SK-N-SH treated with all-trans-retinoic acid at 6 μM for 48 hours (cell line): ENCODE data around the gene CSF2.
A peak's percentile ranks its signal among the peaks of the same experiment; 100 is the strongest.

Experiments
- ATAC-seq: fragments of 200-7000 bp; cut with Tn5 transposase; 3 replicates; pipeline ENCODE4 v1.9.1; 2020; ENCODE audit warnings: mild to moderate bottlenecking, moderate library complexity
- ARNTL ChIP-seq: fragments of 450-650 bp; formaldehyde crosslinking; IDR thresholded peaks from 2 replicates; pipeline ENCODE4 v1.5.0; 2020; ENCODE audit warnings: low read depth, mild to moderate bottlenecking, moderate library complexity, borderline replicate concordance
- BACH2 ChIP-seq: fragments of 250-450 bp; sonication (Bioruptor Pico); IDR thresholded peaks from 2 replicates; pipeline ENCODE4 v1.9.0; 2021; ENCODE audit warnings: mild to moderate bottlenecking, borderline replicate concordance
- CREB5 ChIP-seq: fragments of 250-450 bp; sonication (Bioruptor Pico); IDR thresholded peaks from 2 replicates; pipeline ENCODE4 v1.5.1; 2020; ENCODE audit warnings: low read depth, mild to moderate bottlenecking, moderate library complexity
- CSDC2 ChIP-seq: fragments of 250-450 bp; sonication (Bioruptor Pico); IDR thresholded peaks from 2 replicates; pipeline ENCODE4 v1.5.0; 2020; ENCODE audit warnings: mild to moderate bottlenecking, moderate library complexity
- ESRRG ChIP-seq: fragments of 250-450 bp; sonication (Bioruptor Pico); IDR thresholded peaks from 2 replicates; pipeline ENCODE4 v1.6.1; 2021; ENCODE audit warnings: mild to moderate bottlenecking
- GLIS3 ChIP-seq: fragments of 250-450 bp; sonication (Bioruptor Pico); IDR thresholded peaks from 2 replicates; pipeline ENCODE4 v1.5.0; 2020; ENCODE audit warnings: mild to moderate bottlenecking, moderate library complexity
- OSR1 ChIP-seq: fragments of 250-450 bp; sonication (Bioruptor Pico); IDR thresholded peaks from 2 replicates; pipeline ENCODE4 v1.8.0; 2022; ENCODE audit warnings: moderate library complexity, mild to moderate bottlenecking, inconsistent platforms
- PATZ1 ChIP-seq: fragments of 250-450 bp; sonication (Bioruptor Pico); IDR thresholded peaks from 2 replicates; pipeline ENCODE4 v1.8.0; 2020; ENCODE audit warnings: mild to moderate bottlenecking, moderate library complexity, borderline replicate concordance
- POU6F1 ChIP-seq: fragments of 250-450 bp; sonication (Bioruptor Pico); IDR thresholded peaks from 2 replicates; pipeline ENCODE4 v1.8.0; 2021; ENCODE audit warnings: low read depth, mild to moderate bottlenecking, moderate library complexity, borderline replicate concordance
- PPARA ChIP-seq: fragments of 250-450 bp; sonication (Bioruptor Pico); IDR thresholded peaks from 2 replicates; pipeline ENCODE4 v1.5.0; 2020; ENCODE audit warnings: mild to moderate bottlenecking, borderline replicate concordance
- SNAI2 ChIP-seq: fragments of 250-450 bp; sonication (Bioruptor Pico); IDR thresholded peaks from 2 replicates; pipeline ENCODE4 v1.5.0; 2020; ENCODE audit warnings: mild to moderate bottlenecking, moderate library complexity
- TCF4 ChIP-seq: fragments of 250-450 bp; sonication (Bioruptor Pico); IDR thresholded peaks from 2 replicates; pipeline ENCODE4 v1.8.0; 2021; ENCODE audit warnings: mild to moderate bottlenecking, moderate library complexity, borderline replicate concordance
- TOX ChIP-seq: fragments of 250-450 bp; sonication (Bioruptor Pico); IDR thresholded peaks from 2 replicates; pipeline ENCODE4 v1.8.0; 2021; ENCODE audit warnings: mild to moderate bottlenecking, moderate library complexity, borderline replicate concordance
- ZC3H10 ChIP-seq: fragments of 250-450 bp; sonication (Bioruptor Pico); IDR thresholded peaks from 2 replicates; pipeline ENCODE4 v1.5.1; 2021; ENCODE audit warnings: mild to moderate bottlenecking, moderate library complexity
- ZFP3 ChIP-seq: fragments of 250-450 bp; sonication (Bioruptor Pico); IDR thresholded peaks from 2 replicates; pipeline ENCODE4 v1.5.0; 2020; ENCODE audit warnings: mild to moderate bottlenecking, moderate library complexity
- ZFP30 ChIP-seq: fragments of 450-650 bp; formaldehyde crosslinking; IDR thresholded peaks from 2 replicates; pipeline ENCODE4 v1.5.0; 2022; ENCODE audit warnings: mild to moderate bottlenecking, moderate library complexity
- ZNF70 ChIP-seq: fragments of 450-650 bp; formaldehyde crosslinking; IDR thresholded peaks from 2 replicates; pipeline ENCODE4 v1.5.0; 2020; ENCODE audit warnings: mild to moderate bottlenecking, moderate library complexity
- ZNF8 ChIP-seq: fragments of 450-650 bp; formaldehyde crosslinking; IDR thresholded peaks from 2 replicates; pipeline ENCODE4 v1.5.0; 2020; ENCODE audit warnings: mild to moderate bottlenecking, moderate library complexity
- TF ChIP-seq, protein P1 (sequence below): fragments of 250-450 bp; sonication (Bioruptor Pico); IDR thresholded peaks from 2 replicates; pipeline ENCODE4 v1.5.1; 2021; ENCODE audit warnings: mild to moderate bottlenecking, moderate library complexity

The CSF2 gene

GRCh38 chr5:132063090-132063911, 10.3 kb upstream of the CSF2 start:
- ATAC-seq = peak; percentile 67
- no peak for TF ChIP-seq ARNTL (CRISPR knock-in tag)

- ATAC-seq = no peak
- TF ChIP-seq SNAI2 (CRISPR knock-in tag) (no peak), ZC3H10 (CRISPR knock-in tag) (no peak), POU6F1 (CRISPR knock-in tag) (no peak), ARNTL (CRISPR knock-in tag) (no peak), CREB5 (CRISPR knock-in tag) (no peak), ESRRG (CRISPR knock-in tag) (no peak), CSDC2 (CRISPR knock-in tag) (no peak), OSR1 (no peak), ZNF70 (CRISPR knock-in tag) (no peak), PPARA (CRISPR knock-in tag) (no peak), PATZ1 (CRISPR knock-in tag) (no peak), GLIS3 (no peak), TCF4 (CRISPR knock-in tag) (no peak), ZNF8 (no peak)
- TF ChIP-seq, protein P1, sequence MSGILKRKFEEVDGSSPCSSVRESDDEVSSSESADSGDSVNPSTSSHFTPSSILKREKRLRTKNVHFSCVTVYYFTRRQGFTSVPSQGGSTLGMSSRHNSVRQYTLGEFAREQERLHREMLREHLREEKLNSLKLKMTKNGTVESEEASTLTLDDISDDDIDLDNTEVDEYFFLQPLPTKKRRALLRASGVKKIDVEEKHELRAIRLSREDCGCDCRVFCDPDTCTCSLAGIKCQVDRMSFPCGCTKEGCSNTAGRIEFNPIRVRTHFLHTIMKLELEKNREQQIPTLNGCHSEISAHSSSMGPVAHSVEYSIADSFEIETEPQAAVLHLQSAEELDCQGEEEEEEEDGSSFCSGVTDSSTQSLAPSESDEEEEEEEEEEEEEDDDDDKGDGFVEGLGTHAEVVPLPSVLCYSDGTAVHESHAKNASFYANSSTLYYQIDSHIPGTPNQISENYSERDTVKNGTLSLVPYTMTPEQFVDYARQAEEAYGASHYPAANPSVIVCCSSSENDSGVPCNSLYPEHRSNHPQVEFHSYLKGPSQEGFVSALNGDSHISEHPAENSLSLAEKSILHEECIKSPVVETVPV (CRISPR knock-in tag) = no peak
Measured at GRCh38 chr5:132064140-132064539, 9.4 kb upstream of the CSF2 start.

DNA sequence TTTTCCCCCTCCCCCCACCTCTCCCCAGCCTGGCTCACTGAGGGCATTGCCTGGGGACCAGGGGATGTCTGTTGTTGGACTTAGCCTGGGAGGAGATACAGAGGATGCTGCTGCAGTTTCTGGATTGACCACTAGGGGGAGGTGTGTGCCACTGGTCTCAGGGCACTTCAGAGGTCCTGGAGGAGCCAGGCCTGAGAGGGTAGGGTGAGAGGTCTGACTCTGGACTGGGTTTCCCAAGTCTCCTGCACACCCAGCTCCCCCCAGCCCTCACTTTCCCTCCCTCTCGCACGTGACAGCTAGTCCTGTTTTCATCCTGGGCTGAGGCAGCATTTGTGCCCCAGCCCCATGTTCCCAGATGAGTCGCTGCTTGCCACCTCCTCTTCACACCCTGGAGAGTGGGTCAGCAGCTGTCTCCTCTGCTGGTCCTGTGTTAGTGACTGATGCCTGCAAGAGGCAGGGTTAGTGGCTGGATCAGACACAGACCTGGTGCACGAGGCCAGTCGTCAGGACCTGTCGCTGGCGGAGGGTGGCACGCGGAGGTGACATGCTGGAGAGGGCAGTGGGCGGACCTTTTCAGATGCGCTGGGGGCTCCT, 8.8 kb upstream of the CSF2 start:
- peak; percentile 92 for ATAC-seq
- peak; percentile 64; the same call in 1 of the 2 replicates for TF ChIP-seq ZNF70 (CRISPR knock-in tag)
- no peak for TF ChIP-seq ZFP3 (CRISPR knock-in tag)
- no peak for TF ChIP-seq ARNTL (CRISPR knock-in tag)
- no peak for TF ChIP-seq CREB5 (CRISPR knock-in tag)
- no peak for TF ChIP-seq BACH2
- no peak for TF ChIP-seq OSR1

GRCh38 chr5:132065351-132065937, 8.1 kb upstream of the CSF2 start:
- TF ChIP-seq OSR1 (no peak), ZC3H10 (CRISPR knock-in tag) (no peak), TOX (CRISPR knock-in tag) (no peak), ZNF70 (CRISPR knock-in tag) (no peak), ZFP30 (CRISPR knock-in tag) (no peak), CREB5 (CRISPR knock-in tag) (no peak), ZFP3 (CRISPR knock-in tag) (no peak), TCF4 (CRISPR knock-in tag) (no peak), CSDC2 (CRISPR knock-in tag) (no peak), ARNTL (CRISPR knock-in tag) (no peak)
- ATAC-seq = peak; percentile 92
